Heart left ventricle (tissue), 13 donors: ENCODE data around the gene ATP5F1C.

Source experiments
- CTCF ChIP-seq, 12 donors: fragments of 200-600 bp; sonication (generic) in 4 of 12; IDR thresholded peaks; one replicate each; pipeline versions ENCODE4 v1.5.0 to v1.8.0; 2018 to 2022; ENCODE audit warnings: antibody characterized with exemption in 12 of 12, mild to moderate bottlenecking in 5 of 12
- POLR2A ChIP-seq, 2 donors: fragments of 450-650 bp; IDR thresholded peaks; one replicate each; pipeline ENCODE4 v1.6.1; 2017; ENCODE audit warnings: antibody characterized with exemption in 2 of 2, mild to moderate bottlenecking in 2 of 2, moderate library complexity in 2 of 2
- donor health status: ischemic (EF 13 %, LVEDD 7.1; RV severe dilation, severe dysfunction).
- donor health status: DM: no; HTN: yes; CAD: no.
- donor health status: DM: no; HTN: no; CAD: no.
- donor health status: ischemic (EF 25% LVEDD 6.9; RV normal size, moderate dysfunction).
- donor health status: ischemic (EF 25% LVEDD 5.7; RV mildly dilated, moderate dysfunction).
- donor health status: ischemic (EF 35%, LVEDD 5.7; RV mildly dilated, moderate dysfunction).
- donor health status: nonischemic (EF 11% LVEDD 7.7; RV severe dilation, severe dysfunction).
- donor health status: DM: yes; HTN: yes; CAD: no.
- donor health status: PGD.
- donor health status: ischemic (EF 29% LVEDD 5.4; RV normal size, mild dysfunction).
- donor health status: nonischemic (EF 23%, LVEDD 6.1; RV moderate dilation, normal function).

GRCh38 chr10:7787857-7788638, at the start of gene ATP5F1C, which contains the start of gene KIN:
- no peak for TF ChIP-seq CTCF (IDR thresholded peaks at IDR 0.05)
- TF ChIP-seq POLR2A (IDR thresholded peaks at IDR 0.05) = peak; percentile 63 to 89
